Panc1 (cell line): ENCODE data around the gene TMEM163. TPM values are rescaled to one million over a fixed set of nuclear protein-coding genes. Genes with fewer than 3 reads are reported as not detected.

Experiments used
- ATAC-seq: fragments of 200-7000 bp; cut with Tn5 transposase; 2 replicates; pipeline ENCODE4 v1.9.1; 2020; ENCODE audit warnings: mild to moderate bottlenecking, moderate library complexity
- BruUV-seq: library from RNA; stranded (reverse); fragments of 400-500 nt; replicated peaks from 2 replicates; lab custom pipeline; 2021; lab: Mats Ljungman, UMichigan
- CTCF ChIA-PET: fragments of 300-600 bp; sonication (Branson Sonifier 250); formaldehyde crosslinking; loops from one replicate; lab custom pipeline; 2022; ENCODE audit warnings: antibody characterized with exemption; lab: Charles Lee
- POLR2A ChIA-PET: fragments of 300-600 bp; sonication (Branson Sonifier 250); formaldehyde crosslinking; loops from one replicate; lab custom pipeline; 2022; ENCODE audit warnings: antibody characterized with exemption; lab: Charles Lee
- DNase-seq: peaks from one replicate; pipeline ENCODE4 v3.0.0-alpha.2; 2010; ENCODE audit warnings: low read depth, low spot score
- H3K27ac ChIP-seq: 2 replicates; pipeline ENCODE4 v1.5.1; 2011; ENCODE audit warnings: mild to moderate bottlenecking, low read length, inconsistent platforms
- H3K27me3 ChIP-seq: fragments of 200-500 bp; sonication (Bioruptor generic); 2 replicates; pipeline ENCODE4 v1.6.0; 2014; ENCODE audit warnings: low read length, inconsistent platforms; ENCODE audit not compliant: control insufficient read depth, insufficient read depth
- H3K36me3 ChIP-seq: fragments of 200-500 bp; sonication (Bioruptor generic); 2 replicates; pipeline ENCODE4 v1.5.1; 2014; ENCODE audit warnings: inconsistent platforms, mild to moderate bottlenecking, low read length, moderate library complexity; ENCODE audit not compliant: control insufficient read depth, insufficient read depth
- H3K4me1 ChIP-seq: 2 replicates; pipeline ENCODE4 v1.5.1; 2011; ENCODE audit warnings: inconsistent platforms, mild to moderate bottlenecking, low read length, moderate library complexity; ENCODE audit not compliant: control insufficient read depth, insufficient read depth
- H3K4me3 ChIP-seq, 2 experiments: 2 replicates each; pipeline ENCODE4 v1.5.1; 2011 to 2012; ENCODE audit warnings: low read depth in 2 of 2, low read length in 2 of 2, mild to moderate bottlenecking in 2 of 2, inconsistent platforms in 1 of 2, moderate library complexity in 1 of 2
- H3K9me3 ChIP-seq: fragments of 200-500 bp; sonication (Bioruptor generic); 2 replicates; pipeline ENCODE4 v1.5.1; 2014; ENCODE audit warnings: low read depth, mild to moderate bottlenecking, inconsistent platforms, low read length, moderate library complexity; ENCODE audit not compliant: control insufficient read depth, insufficient read depth
- POLR2AphosphoS5 ChIP-seq: IDR thresholded peaks from 2 replicates; pipeline ENCODE4 v1.6.1; 2012; ENCODE audit warnings: mild to moderate bottlenecking, low read depth, low read length, moderate library complexity
- SIN3A ChIP-seq: IDR thresholded peaks from 2 replicates; pipeline ENCODE4 v1.6.1; 2012; ENCODE audit warnings: low read depth, mild to moderate bottlenecking, low read length, moderate library complexity, borderline replicate concordance; ENCODE audit not compliant: insufficient read depth
- TCF7L2 ChIP-seq: IDR thresholded peaks from 2 replicates; pipeline ENCODE4 v1.6.1; 2011; ENCODE audit warnings: mild to moderate bottlenecking, low read depth, low read length, inconsistent platforms
- in situ Hi-C: cut with HindIII; loops from 2 replicates; pipeline ENCODE4 v1.10.0; 2016; ENCODE audit warnings: low sequenced_read_pairs, low pct_unique_long_range_greater_than_20kb
- intact Hi-C: fragments of 100-400 bp; cut with micrococcal nuclease; formaldehyde crosslinking; loops from one replicate; pipeline ENCODE4 v1.10.0; 2022; ENCODE audit not compliant: unreplicated experiment
- total RNA-seq: library from RNA; stranded (reverse); gene quantifications from one replicate; pipeline ENCODE4 v1.2.1, GENCODE V29; 2021; ENCODE audit not compliant: unreplicated experiment
- TF ChIP-seq, protein P1 (sequence below), 2 experiments: IDR thresholded peaks; 2 replicates each; pipeline ENCODE4 v1.6.1; 2011 to 2012; ENCODE audit warnings: low read depth in 2 of 2, control low read depth in 1 of 2, low read length in 1 of 2, mild to moderate bottlenecking in 1 of 2, moderate library complexity in 1 of 2; ENCODE audit not compliant: insufficient read depth in 1 of 2
- TF ChIP-seq, protein P2 (sequence below): fragments of 450-650 bp; IDR thresholded peaks from 2 replicates; pipeline ENCODE4 v1.5.1; 2017; ENCODE audit warnings: mild to moderate bottlenecking

The TMEM163 gene
- total RNA-seq, 1 experiment from 2014 or later = not detected

DNA sequence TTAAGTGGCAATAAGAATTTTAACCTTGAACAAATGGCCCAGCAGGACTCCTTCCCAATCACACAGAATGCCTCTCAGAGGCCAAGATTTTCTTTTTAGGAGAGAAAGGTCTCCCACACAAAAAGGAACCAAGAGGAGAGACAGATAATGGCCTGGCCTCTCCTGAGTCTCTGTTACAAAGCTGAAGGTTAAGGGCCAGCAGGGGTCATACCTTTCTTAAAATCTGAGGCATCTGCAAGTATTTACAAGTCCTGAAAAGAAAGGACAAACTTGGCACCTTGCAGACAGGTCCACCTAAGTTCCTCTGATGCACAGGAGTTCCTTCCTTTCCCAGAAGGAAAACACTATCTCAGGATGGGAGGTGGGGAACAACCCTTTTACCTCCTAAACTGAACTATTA is 142.3 kb downstream of the TMEM163 start:
- no peak for ATAC-seq

DNA sequence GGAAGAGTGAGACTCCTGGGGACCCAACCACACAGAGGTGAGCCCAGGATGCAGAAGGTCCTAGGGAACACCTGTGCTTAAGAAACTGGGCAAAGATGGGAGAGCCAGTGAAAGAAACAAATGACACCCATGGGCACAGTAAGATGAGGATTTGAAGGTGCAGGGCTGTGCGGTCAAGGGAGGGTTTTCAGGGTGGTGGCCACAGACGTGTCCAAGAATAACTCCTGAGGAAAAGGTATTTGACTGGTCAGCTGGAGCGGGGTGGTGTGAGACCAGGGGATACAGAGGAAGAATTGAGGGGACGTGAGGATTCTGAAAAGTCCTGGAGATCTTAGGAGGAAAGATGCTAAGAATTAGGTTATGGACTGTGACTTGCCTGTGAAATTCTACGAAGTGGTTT is 142.9 kb downstream of the TMEM163 start:
- CTCF ChIA-PET = no interaction called here
- no peak overlapping the region for H3K4me3 ChIP-seq
- intact Hi-C loops = no loop called here

More for the DNA sequence above, 142.3 kb downstream of the TMEM163 start:
- BruUV-seq = no TSS peak
- ChIA-PET POLR2A (no interaction called here), CTCF (no interaction called here)
- no peaks in the 10 kb centered on the region for H3K4me1 ChIP-seq
- H3K9me3 ChIP-seq = no peaks in the 10 kb centered on the region
- no peaks in the 10 kb centered on the region for H3K27me3 ChIP-seq
- no peak overlapping the region for H3K4me3 ChIP-seq
- H3K27ac ChIP-seq = no peak overlapping the region
- in situ Hi-C loops = no loop called here
- intact Hi-C loops = no loop called here
- DNase-seq = no peak
- TF ChIP-seq TCF7L2 (no peak), POLR2AphosphoS5 (no peak), SIN3A (no peak)
- TF ChIP-seq, protein P1, sequence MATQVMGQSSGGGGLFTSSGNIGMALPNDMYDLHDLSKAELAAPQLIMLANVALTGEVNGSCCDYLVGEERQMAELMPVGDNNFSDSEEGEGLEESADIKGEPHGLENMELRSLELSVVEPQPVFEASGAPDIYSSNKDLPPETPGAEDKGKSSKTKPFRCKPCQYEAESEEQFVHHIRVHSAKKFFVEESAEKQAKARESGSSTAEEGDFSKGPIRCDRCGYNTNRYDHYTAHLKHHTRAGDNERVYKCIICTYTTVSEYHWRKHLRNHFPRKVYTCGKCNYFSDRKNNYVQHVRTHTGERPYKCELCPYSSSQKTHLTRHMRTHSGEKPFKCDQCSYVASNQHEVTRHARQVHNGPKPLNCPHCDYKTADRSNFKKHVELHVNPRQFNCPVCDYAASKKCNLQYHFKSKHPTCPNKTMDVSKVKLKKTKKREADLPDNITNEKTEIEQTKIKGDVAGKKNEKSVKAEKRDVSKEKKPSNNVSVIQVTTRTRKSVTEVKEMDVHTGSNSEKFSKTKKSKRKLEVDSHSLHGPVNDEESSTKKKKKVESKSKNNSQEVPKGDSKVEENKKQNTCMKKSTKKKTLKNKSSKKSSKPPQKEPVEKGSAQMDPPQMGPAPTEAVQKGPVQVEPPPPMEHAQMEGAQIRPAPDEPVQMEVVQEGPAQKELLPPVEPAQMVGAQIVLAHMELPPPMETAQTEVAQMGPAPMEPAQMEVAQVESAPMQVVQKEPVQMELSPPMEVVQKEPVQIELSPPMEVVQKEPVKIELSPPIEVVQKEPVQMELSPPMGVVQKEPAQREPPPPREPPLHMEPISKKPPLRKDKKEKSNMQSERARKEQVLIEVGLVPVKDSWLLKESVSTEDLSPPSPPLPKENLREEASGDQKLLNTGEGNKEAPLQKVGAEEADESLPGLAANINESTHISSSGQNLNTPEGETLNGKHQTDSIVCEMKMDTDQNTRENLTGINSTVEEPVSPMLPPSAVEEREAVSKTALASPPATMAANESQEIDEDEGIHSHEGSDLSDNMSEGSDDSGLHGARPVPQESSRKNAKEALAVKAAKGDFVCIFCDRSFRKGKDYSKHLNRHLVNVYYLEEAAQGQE (IDR thresholded peaks at IDR 0.05; ENCODE audit: insufficient read depth in 1 of 2, low read depth in 2 of 2, low read length in 1 of 2) = no peak
- TF ChIP-seq, protein P2, sequence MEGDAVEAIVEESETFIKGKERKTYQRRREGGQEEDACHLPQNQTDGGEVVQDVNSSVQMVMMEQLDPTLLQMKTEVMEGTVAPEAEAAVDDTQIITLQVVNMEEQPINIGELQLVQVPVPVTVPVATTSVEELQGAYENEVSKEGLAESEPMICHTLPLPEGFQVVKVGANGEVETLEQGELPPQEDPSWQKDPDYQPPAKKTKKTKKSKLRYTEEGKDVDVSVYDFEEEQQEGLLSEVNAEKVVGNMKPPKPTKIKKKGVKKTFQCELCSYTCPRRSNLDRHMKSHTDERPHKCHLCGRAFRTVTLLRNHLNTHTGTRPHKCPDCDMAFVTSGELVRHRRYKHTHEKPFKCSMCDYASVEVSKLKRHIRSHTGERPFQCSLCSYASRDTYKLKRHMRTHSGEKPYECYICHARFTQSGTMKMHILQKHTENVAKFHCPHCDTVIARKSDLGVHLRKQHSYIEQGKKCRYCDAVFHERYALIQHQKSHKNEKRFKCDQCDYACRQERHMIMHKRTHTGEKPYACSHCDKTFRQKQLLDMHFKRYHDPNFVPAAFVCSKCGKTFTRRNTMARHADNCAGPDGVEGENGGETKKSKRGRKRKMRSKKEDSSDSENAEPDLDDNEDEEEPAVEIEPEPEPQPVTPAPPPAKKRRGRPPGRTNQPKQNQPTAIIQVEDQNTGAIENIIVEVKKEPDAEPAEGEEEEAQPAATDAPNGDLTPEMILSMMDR = no peak
- no peaks in the 10 kb centered on the region for H3K36me3 ChIP-seq

More for the DNA sequence above, 142.9 kb downstream of the TMEM163 start:
- Histone ChIP-seq H3K27me3 (no peaks in the 10 kb centered on the region), H3K9me3 (no peaks in the 10 kb centered on the region), H3K4me1 (no peaks in the 10 kb centered on the region), H3K27ac (no peak overlapping the region), H3K36me3 (no peaks in the 10 kb centered on the region)
- BruUV-seq = no TSS peak
- in situ Hi-C loops = no loop called here
- no peak for TF ChIP-seq SIN3A
- TF ChIP-seq, protein P1 (IDR thresholded peaks at IDR 0.05; ENCODE audit: insufficient read depth in 1 of 2, low read depth in 2 of 2, low read length in 1 of 2) = no peak
- no peak for TF ChIP-seq POLR2AphosphoS5
- no peak for TF ChIP-seq TCF7L2
- TF ChIP-seq, protein P2 = no peak
- no peak for DNase-seq
- POLR2A ChIA-PET = no interaction called here
- no peak for ATAC-seq
